Heart left ventricle (tissue), 13 donors: ENCODE measurements around the gene CFL1.

Source experiments
- CTCF ChIP-seq, 12 donors: fragments of 200-600 bp; sonication (generic) in 4 of 12; IDR thresholded peaks; one replicate each; pipeline versions ENCODE4 v1.5.0 to v1.8.0; 2018 to 2022; ENCODE audit warnings: antibody characterized with exemption in 12 of 12, mild to moderate bottlenecking in 5 of 12
- POLR2A ChIP-seq, 2 donors: fragments of 450-650 bp; IDR thresholded peaks; one replicate each; pipeline ENCODE4 v1.6.1; 2017; ENCODE audit warnings: antibody characterized with exemption in 2 of 2, mild to moderate bottlenecking in 2 of 2, moderate library complexity in 2 of 2
- donor health status: ischemic (EF 13 %, LVEDD 7.1; RV severe dilation, severe dysfunction).
- donor health status: DM: no; HTN: yes; CAD: no.
- donor health status: DM: no; HTN: no; CAD: no.
- donor health status: ischemic (EF 25% LVEDD 6.9; RV normal size, moderate dysfunction).
- donor health status: ischemic (EF 25% LVEDD 5.7; RV mildly dilated, moderate dysfunction).
- donor health status: ischemic (EF 35%, LVEDD 5.7; RV mildly dilated, moderate dysfunction).
- donor health status: nonischemic (EF 11% LVEDD 7.7; RV severe dilation, severe dysfunction).
- donor health status: DM: yes; HTN: yes; CAD: no.
- donor health status: PGD.
- donor health status: ischemic (EF 29% LVEDD 5.4; RV normal size, mild dysfunction).
- donor health status: nonischemic (EF 23%, LVEDD 6.1; RV moderate dilation, normal function).

- no peak for TF ChIP-seq CTCF (IDR thresholded peaks at IDR 0.05)
- TF ChIP-seq POLR2A (IDR thresholded peaks at IDR 0.05) = no peak
Observed at GRCh38 chr11:65866509-65867283, 8.7 kb upstream of the CFL1 start.
